ENCODE results near the gene ETV6.
"Not testable (repeated sequence)": the region's sequence is repeated elsewhere in the genome, so short reads cannot be mapped to it uniquely, and the experiment has no call there.

The ETV6 gene

GRCh38 chr12:11667171-11667570 is 17.7 kb downstream of the ETV6 start:
- DNase-seq (ENCODE audit: low read depth, low spot score), result no peak

GRCh38 chr12:11668611-11669010 is 19.1 kb downstream of the ETV6 start:
- no peak for DNase-seq (ENCODE audit: low read depth, low spot score)

GRCh38 chr12:11669348-11669747 is 19.9 kb downstream of the ETV6 start:
- DNase-seq (ENCODE audit: low read depth, low spot score), result no peak

GRCh38 chr12:11672256-11673191 is 23.1 kb downstream of the ETV6 start:
- DNase-seq (ENCODE audit: low read depth, low spot score), result no peak

DNA sequence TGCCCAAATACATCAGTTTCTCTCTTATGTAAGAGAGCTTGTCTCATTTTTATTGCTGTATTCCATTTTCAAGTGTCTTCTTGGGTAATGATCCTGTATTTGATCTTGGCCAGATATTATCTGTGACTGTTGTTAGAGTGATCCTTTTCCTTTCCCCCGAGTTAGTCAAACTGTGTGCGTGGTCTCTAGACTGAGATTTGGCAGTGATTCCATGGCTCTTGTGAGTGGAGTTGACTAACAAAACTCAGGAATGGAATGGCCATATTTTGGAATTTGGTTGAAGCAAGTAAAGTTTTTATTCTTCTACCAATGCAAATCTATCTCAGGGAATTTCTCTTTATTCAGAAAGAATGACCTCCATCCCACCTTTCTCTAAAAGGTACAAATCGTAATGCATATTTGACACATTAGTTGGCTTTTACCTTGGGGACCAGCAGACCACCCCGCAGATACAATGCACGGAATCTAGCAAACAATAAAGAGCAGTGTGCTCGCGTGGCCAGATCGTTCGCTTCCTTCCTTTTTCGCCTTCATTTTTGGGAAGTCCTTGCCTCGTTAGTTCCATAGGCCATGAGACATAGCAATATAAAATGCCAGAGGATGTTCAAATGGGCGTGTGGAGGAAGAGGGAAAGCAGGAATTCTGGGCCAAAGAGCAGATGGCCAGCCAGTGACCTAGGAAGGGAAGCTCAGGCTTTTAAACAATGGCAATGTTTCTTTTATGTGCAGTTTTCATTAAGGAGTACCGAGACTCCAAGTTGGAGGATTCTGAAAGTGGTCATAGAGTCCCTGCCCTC is 24.4 kb downstream of the ETV6 start:
- no peak for DNase-seq (ENCODE audit: low read depth, low spot score)

DNA sequence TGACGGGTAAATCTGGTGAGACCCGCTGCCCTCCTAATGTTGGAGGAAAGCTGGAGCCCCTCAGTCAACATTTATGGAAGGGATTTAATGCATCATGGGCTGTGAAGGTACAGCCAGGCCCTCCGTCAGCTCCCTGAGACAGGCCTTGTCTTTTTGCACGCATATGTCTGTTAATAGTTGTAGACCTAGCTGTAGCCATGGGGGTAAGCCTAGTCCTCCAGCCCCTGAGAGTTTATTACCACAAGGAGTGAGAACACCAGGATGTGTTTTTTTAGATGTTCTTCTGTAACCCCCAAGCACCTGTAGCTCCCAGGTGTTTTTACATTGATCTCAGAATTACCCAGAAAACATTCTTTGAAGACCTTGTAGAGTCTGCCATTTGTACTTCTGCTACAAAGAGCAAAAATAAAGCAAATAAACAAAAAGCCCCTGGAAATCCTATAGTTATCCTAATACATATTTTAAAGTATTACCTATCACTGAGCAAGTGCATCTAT is 25.5 kb downstream of the ETV6 start:
- no peak for DNase-seq (ENCODE audit: low read depth, low spot score)

GRCh38 chr12:11676052-11676451 is 26.6 kb downstream of the ETV6 start:
- no peak for DNase-seq (ENCODE audit: low read depth, low spot score)

GRCh38 chr12:11677093-11677492 is 27.6 kb downstream of the ETV6 start:
- DNase-seq (ENCODE audit: low read depth, low spot score), result no peak

- no peak for DNase-seq (ENCODE audit: low read depth, low spot score)
Observed at GRCh38 chr12:11677752-11678151, 28.3 kb downstream of the ETV6 start.

DNA sequence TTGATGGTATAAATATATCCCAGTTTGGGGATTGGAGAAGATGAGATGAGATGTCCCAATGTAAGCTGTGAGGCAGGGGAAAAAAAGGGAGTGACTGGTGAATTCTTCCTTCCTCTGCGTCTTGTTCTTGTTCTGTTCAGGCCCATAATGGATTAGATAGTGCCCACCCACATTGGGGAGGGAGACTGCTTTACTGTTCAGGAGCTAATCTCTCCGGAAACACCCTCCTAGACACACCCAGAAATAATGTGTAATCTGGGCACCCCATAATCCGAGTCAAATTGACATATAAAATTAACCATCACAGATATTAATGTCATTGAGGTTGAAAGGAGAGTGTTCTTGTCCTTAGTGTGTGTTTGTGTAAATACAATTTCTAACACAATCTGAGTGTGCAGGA is 29.3 kb downstream of the ETV6 start:
- no peak for DNase-seq (ENCODE audit: low read depth, low spot score)

DNA sequence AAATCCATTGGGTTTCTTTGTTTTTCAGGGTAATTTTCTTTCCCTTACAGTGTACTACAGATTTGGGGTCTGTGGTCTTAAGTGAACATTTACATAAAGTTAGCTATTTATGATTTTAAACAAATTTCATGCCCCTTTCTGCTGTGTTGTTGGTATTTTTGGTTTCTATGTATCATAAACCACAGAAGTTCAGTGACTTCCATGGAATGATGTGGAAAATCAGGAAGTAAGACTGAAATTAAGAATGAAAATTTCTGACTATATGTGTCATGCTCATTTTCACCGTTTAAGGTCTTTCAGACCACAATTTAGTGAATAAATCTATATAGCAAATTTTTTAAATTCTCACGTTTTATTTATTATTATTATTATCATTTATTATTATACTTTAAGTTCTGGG is 31.7 kb downstream of the ETV6 start:
- DNase-seq (ENCODE audit: low read depth, low spot score), result no peak

GRCh38 chr12:11681695-11682094 is 32.2 kb downstream of the ETV6 start:
- DNase-seq (ENCODE audit: low read depth, low spot score), result not testable (repeated sequence)

- no peak for DNase-seq (ENCODE audit: low read depth, low spot score)
Observed at GRCh38 chr12:11684393-11684792, 34.9 kb downstream of the ETV6 start.

DNA sequence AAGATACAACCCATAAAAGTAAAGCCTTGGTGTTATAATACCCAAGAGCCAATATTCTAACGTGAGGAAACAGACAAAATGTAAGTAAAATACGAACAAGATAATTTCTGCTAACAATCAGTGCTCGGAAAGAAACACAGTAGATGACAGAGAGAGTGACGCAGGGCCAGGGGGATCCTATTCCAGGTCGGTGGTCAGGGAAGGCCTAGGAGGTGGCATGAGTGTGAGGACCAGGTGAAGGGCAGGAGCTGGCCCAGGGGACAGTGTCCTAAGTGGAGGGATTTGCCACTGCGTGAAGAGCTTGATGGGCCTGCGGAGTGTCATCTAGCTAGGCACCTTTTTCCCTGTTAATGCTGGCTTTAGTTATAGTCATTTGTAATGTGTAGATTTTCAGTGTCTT is 35.3 kb downstream of the ETV6 start:
- DNase-seq (ENCODE audit: low read depth, low spot score), result no peak

DNA sequence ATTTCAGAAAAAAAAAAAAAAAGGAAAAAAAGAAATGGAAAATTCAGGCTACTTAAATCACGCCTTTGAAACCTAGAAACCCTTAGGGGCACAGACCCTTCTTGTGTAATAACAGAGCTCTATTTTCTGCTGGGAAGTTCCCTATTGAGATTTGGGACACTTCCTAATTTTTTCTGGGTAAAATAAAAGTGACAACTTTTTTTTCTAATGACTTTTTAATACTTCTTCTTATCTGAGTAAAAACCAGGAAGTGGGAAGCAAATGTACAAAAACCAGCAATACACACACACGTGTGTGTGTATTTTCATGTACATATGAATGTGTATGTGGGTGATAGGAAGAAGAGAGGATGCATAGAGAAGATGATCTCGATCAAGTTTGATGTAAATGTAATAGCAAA is 35.8 kb downstream of the ETV6 start:
- no peak for DNase-seq (ENCODE audit: low read depth, low spot score)

DNA sequence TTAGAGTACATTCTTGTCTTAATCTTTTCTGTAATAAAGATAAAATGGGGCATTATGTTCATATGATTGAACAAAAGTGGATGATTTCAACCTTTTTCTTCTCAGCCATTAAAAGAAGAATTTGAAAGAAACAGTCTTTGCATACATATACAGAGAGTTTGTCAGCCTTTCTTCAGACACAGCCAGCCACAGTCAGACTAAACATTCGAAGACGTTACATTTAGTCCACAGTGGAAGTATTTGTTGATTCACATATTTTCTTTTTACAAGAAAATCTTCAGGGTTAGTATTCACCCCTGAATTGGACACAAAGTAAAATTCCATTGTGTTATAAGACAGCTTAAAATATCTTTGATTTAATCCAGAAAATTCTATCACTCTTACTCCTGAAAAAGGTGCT is 36.2 kb downstream of the ETV6 start:
- DNase-seq (ENCODE audit: low read depth, low spot score), result no peak

GRCh38 chr12:11686120-11686519 is 36.6 kb downstream of the ETV6 start:
- no peak for DNase-seq (ENCODE audit: low read depth, low spot score)

DNA sequence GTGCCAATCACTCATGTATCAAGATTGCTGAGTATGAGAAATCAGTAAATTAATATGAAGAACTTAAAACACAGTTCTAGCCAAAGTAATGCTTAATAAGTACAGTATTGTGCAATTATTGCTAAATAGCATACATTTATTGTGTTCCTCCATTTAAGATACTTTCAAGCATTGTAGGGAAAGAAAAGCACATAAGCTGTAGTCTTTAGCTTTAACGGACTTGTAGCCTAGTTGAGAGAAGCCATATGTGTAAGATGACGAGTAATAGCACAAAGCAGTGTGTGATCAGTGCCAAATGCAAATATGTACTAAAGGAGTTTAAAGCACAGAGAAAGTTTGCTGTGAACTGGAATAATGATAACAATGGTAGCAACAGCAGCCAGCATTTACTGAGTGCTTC is 38.1 kb downstream of the ETV6 start:
- no peak for DNase-seq (ENCODE audit: low read depth, low spot score)

- no peak for DNase-seq (ENCODE audit: low read depth, low spot score)
Observed at GRCh38 chr12:11688379-11688778, 38.9 kb downstream of the ETV6 start.

GRCh38 chr12:11688831-11689230 is 39.4 kb downstream of the ETV6 start:
- no peak for DNase-seq (ENCODE audit: low read depth, low spot score)

- DNase-seq (ENCODE audit: low read depth, low spot score), result no peak
Observed at GRCh38 chr12:11689591-11690186, 40.2 kb downstream of the ETV6 start.

- DNase-seq (ENCODE audit: low read depth, low spot score), result no peak
Observed at GRCh38 chr12:11693067-11693466, 43.6 kb downstream of the ETV6 start.

Measured in iPS DF 19.7 (cell line).